PC-9 (cell line): ENCODE data around the gene TMIGD1. TPM values are rescaled to one million over a fixed set of nuclear protein-coding genes. Genes with fewer than 3 reads are reported as not detected.

Experiments used
- BruUV-seq: library from RNA; stranded (reverse); fragments of 400-500 nt; replicated peaks from 2 replicates; lab custom pipeline; 2021; lab: Mats Ljungman, UMichigan
- CTCF ChIA-PET: fragments of 300-600 bp; sonication (Branson Sonifier 250); formaldehyde crosslinking; loops from one replicate; lab custom pipeline; 2022; ENCODE audit warnings: antibody characterized with exemption; lab: Charles Lee
- POLR2A ChIA-PET: fragments of 300-600 bp; sonication (Branson Sonifier 250); formaldehyde crosslinking; loops from one replicate; lab custom pipeline; 2022; ENCODE audit warnings: antibody characterized with exemption; ENCODE audit not compliant: unreplicated experiment; lab: Charles Lee
- DNase-seq, 2 experiments: peaks; one replicate each; pipeline versions ENCODE4 v3.0.0 to v3.0.0-alpha.2; 2015 to 2022; ENCODE audit warnings: mixed read lengths in 1 of 2
- H2AFZ ChIP-seq: fragments of 200-600 bp; sonication (generic); 2 replicates; pipeline ENCODE4 v1.8.1; 2017; ENCODE audit warnings: antibody characterized with exemption
- H3F3A ChIP-seq: fragments of 200-600 bp; sonication (generic); 2 replicates; pipeline ENCODE4 v1.8.1; 2017; ENCODE audit warnings: antibody characterized with exemption, mild to moderate bottlenecking, low read depth; ENCODE audit not compliant: insufficient read depth
- H3K27ac ChIP-seq: fragments of 200-600 bp; sonication (generic); 2 replicates; pipeline ENCODE4 v1.6.1; 2016; ENCODE audit warnings: mixed run types
- H3K27me3 ChIP-seq: fragments of 200-600 bp; sonication (generic); 2 replicates; pipeline ENCODE4 v1.6.1; 2016; ENCODE audit warnings: low read depth, mixed run types; ENCODE audit not compliant: insufficient read depth
- H3K36me3 ChIP-seq: fragments of 200-600 bp; sonication (generic); 2 replicates; pipeline ENCODE4 v1.6.1; 2016; ENCODE audit warnings: low read depth, mixed run types
- H3K4me1 ChIP-seq: fragments of 200-600 bp; sonication (generic); replicated peaks from 2 replicates; pipeline ENCODE4 v1.6.1; 2016; ENCODE audit warnings: mixed run types; ENCODE audit not compliant: insufficient read depth
- H3K4me2 ChIP-seq: fragments of 200-600 bp; sonication (generic); 2 replicates; pipeline ENCODE4 v1.6.1; 2017; ENCODE audit warnings: mixed run types
- H3K4me3 ChIP-seq: fragments of 200-600 bp; sonication (generic); 2 replicates; pipeline ENCODE4 v1.6.1; 2016; ENCODE audit warnings: mixed run types
- H3K79me2 ChIP-seq: fragments of 200-600 bp; sonication (generic); 2 replicates; pipeline ENCODE4 v1.6.1; 2017; ENCODE audit warnings: low read depth, mixed run types
- H3K9me2 ChIP-seq: fragments of 200-600 bp; sonication (generic); 2 replicates; pipeline ENCODE4 v1.8.1; 2017; ENCODE audit warnings: mild to moderate bottlenecking; ENCODE audit not compliant: insufficient read depth
- H3K9me3 ChIP-seq: fragments of 200-600 bp; sonication (generic); 2 replicates; pipeline ENCODE4 v1.8.1; 2016; ENCODE audit warnings: low read depth; ENCODE audit not compliant: insufficient read depth
- H4K20me1 ChIP-seq: fragments of 200-600 bp; sonication (generic); 2 replicates; pipeline ENCODE4 v1.8.1; 2017; ENCODE audit not compliant: insufficient read depth
- CTCF ChIP-seq: fragments of 200-600 bp; sonication (generic); conservative IDR thresholded peaks from 2 replicates; pipeline ENCODE4 v1.6.1; 2017; ENCODE audit warnings: mixed run types, antibody characterized with exemption, mild to moderate bottlenecking, moderate library complexity
- EZH2 ChIP-seq: fragments of 200-600 bp; sonication (generic); IDR thresholded peaks from 2 replicates; pipeline ENCODE4 v1.8.0; 2017; ENCODE audit warnings: antibody characterized with exemption, low read depth
- intact Hi-C: fragments of 100-400 bp; cut with micrococcal nuclease; formaldehyde crosslinking; loops from one replicate; pipeline ENCODE4 v1.10.0; 2022; ENCODE audit not compliant: unreplicated experiment
- total RNA-seq: library from RNA; stranded (reverse); gene quantifications from 2 replicates; pipeline ENCODE4 v1.2.3, GENCODE V29; 2021

The TMIGD1 gene
- total RNA-seq, 1 experiment from 2014 or later = not detected

GRCh38 chr17:30273373-30273772 lies 60.5 kb downstream of the TMIGD1 start:
- peaks cover 32% of the 10 kb centered on the region for H3K36me3 ChIP-seq
- no peaks in the 10 kb centered on the region for H3K9me3 ChIP-seq
- CTCF ChIA-PET = no interaction called here
- no peaks in the 10 kb centered on the region for H3K27me3 ChIP-seq
- TF ChIP-seq EZH2 (no peak), CTCF (no peak)
- no peak for DNase-seq
- no peak overlapping the region for H3K27ac ChIP-seq
- no peak overlapping the region for H2AFZ ChIP-seq
- no peaks in the 10 kb centered on the region; the same call in 1 of the 2 replicates for H4K20me1 ChIP-seq
- H3K9me2 ChIP-seq = no peaks in the 10 kb centered on the region
- no peaks in the 10 kb centered on the region for H3F3A ChIP-seq
- H3K79me2 ChIP-seq = no peaks in the 10 kb centered on the region
- BruUV-seq = no TSS peak
- 0 out of 2 replicates have a peak, but pooled peaks cover 6% of the 10 kb centered on the region for H3K4me1 ChIP-seq
- no peak overlapping the region for H3K4me2 ChIP-seq
- intact Hi-C loops = no loop called here
- POLR2A ChIA-PET = no interaction called here
- H3K4me3 ChIP-seq = no peak overlapping the region

- H3K27me3 ChIP-seq = no peaks in the 10 kb centered on the region
- no peak overlapping the region for H2AFZ ChIP-seq
- peaks cover 38% of the 10 kb centered on the region for H3K36me3 ChIP-seq
- no peaks in the 10 kb centered on the region for H3K9me3 ChIP-seq
- no TSS peak for BruUV-seq
- DNase-seq = no peak
- ChIA-PET POLR2A (no interaction called here), CTCF (no interaction called here)
- intact Hi-C loops = no loop called here
- H3K27ac ChIP-seq = no peak overlapping the region
- H3K79me2 ChIP-seq = no peaks in the 10 kb centered on the region
- H3K4me1 ChIP-seq = 0 out of 2 replicates have a peak, but pooled peaks cover 6% of the 10 kb centered on the region
- H4K20me1 ChIP-seq = no peaks in the 10 kb centered on the region; the same call in 1 of the 2 replicates
- H3F3A ChIP-seq = no peaks in the 10 kb centered on the region
- H3K4me2 ChIP-seq = no peak overlapping the region
- no peak overlapping the region for H3K4me3 ChIP-seq
- TF ChIP-seq CTCF (no peak), EZH2 (no peak)
- H3K9me2 ChIP-seq = no peaks in the 10 kb centered on the region
These were observed 62.8 kb downstream of the TMIGD1 start for GRCh38 chr17:30271102-30271501.

- Histone ChIP-seq H3K4me3 (no peak overlapping the region), H3K9me2 (no peaks in the 10 kb centered on the region), H3K36me3 (peaks cover 22% of the 10 kb centered on the region), H3F3A (no peaks in the 10 kb centered on the region), H2AFZ (no peak overlapping the region), H4K20me1 (no peaks in the 10 kb centered on the region; the same call in 1 of the 2 replicates), H3K9me3 (no peaks in the 10 kb centered on the region), H3K27me3 (no peaks in the 10 kb centered on the region), H3K4me2 (no peak overlapping the region), H3K79me2 (no peaks in the 10 kb centered on the region), H3K27ac (no peak overlapping the region), H3K4me1 (no peaks in the 10 kb centered on the region)
- ChIA-PET CTCF (no interaction called here), POLR2A (interaction anchor here (0.6 kb wide), 1 partner anchor 487 kb away, joined by 12 read pairs; no protein-coding TSS in a partner anchor)
- intact Hi-C loops = no loop called here
- DNase-seq = no peak
- no peak for TF ChIP-seq EZH2
- TF ChIP-seq CTCF = no peak
- no TSS peak for BruUV-seq
These were observed 66.2 kb downstream of the TMIGD1 start for GRCh38 chr17:30267625-30268024.

Other genes with a start within 250 kb of the TMIGD1 start
- gene NSRP1, start 217.2 kb downstream of the TMIGD1 start, total RNA-seq = 34.3 and 37.9 TPM in 2 replicates
- not detected in 2 replicates for gene SLC6A4, start 98.4 kb downstream of the TMIGD1 start, total RNA-seq
- gene BLMH, start 42.1 kb downstream of the TMIGD1 start, total RNA-seq = 20.7 and 23.4 TPM in 2 replicates
- gene CPD, start 44.9 kb upstream of the TMIGD1 start, total RNA-seq = 44.7 and 55.0 TPM in 2 replicates
- gene GOSR1, start 143.4 kb upstream of the TMIGD1 start, total RNA-seq = 30.1 and 43.7 TPM in 2 replicates